Mesendoderm (in vitro differentiated cells): ENCODE data around the gene ANXA10.
"Not testable (repeated sequence)": the region's sequence is repeated elsewhere in the genome, so short reads cannot be mapped to it uniquely, and the experiment has no call there.

ENCODE experiments used
- DNase-seq: peaks from one replicate; pipeline ENCODE4 v3.0.0; 2013
- H2AK5ac ChIP-seq: 2 replicates; pipeline ENCODE4 v1.6.1; 2013; ENCODE audit warnings: low read length, inconsistent platforms
- H2BK120ac ChIP-seq: 2 replicates; pipeline ENCODE4 v1.6.1; 2013; ENCODE audit warnings: low read depth, mild to moderate bottlenecking, low read length, moderate library complexity, mixed read lengths
- H2BK15ac ChIP-seq: replicated peaks from 2 replicates; pipeline ENCODE4 v1.6.1; 2013; ENCODE audit warnings: low read depth, mild to moderate bottlenecking, moderate library complexity
- H2BK5ac ChIP-seq: 2 replicates; pipeline ENCODE4 v1.6.1; 2013; ENCODE audit warnings: low read length, inconsistent platforms
- H3K18ac ChIP-seq: 2 replicates; pipeline ENCODE4 v1.6.1; 2013; ENCODE audit warnings: mild to moderate bottlenecking, low read length, mixed read lengths
- H3K23ac ChIP-seq: one replicate; pipeline ENCODE4 v1.6.1; 2013; ENCODE audit warnings: low read length
- H3K27ac ChIP-seq: 2 replicates; pipeline ENCODE4 v1.5.1; 2013; ENCODE audit warnings: low read depth, mild to moderate bottlenecking, inconsistent platforms, low read length, moderate library complexity
- H3K27me3 ChIP-seq: 2 replicates; pipeline ENCODE4 v1.6.1; 2013; ENCODE audit warnings: low read length, control low read depth, mild to moderate bottlenecking, inconsistent platforms; ENCODE audit not compliant: insufficient read depth, poor library complexity
- H3K36me3 ChIP-seq: 2 replicates; pipeline ENCODE4 v1.6.1; 2013; ENCODE audit warnings: low read length, inconsistent platforms; ENCODE audit not compliant: control insufficient read depth, insufficient read depth
- H3K4ac ChIP-seq: one replicate; pipeline ENCODE4 v1.6.1; 2013; ENCODE audit warnings: low read depth, mild to moderate bottlenecking, low read length, moderate library complexity
- H3K4me1 ChIP-seq: 2 replicates; pipeline ENCODE4 v1.6.1; 2013; ENCODE audit warnings: low read depth, low read length, inconsistent platforms; ENCODE audit not compliant: control insufficient read depth
- H3K4me2 ChIP-seq: 2 replicates; pipeline ENCODE4 v1.6.1; 2013; ENCODE audit warnings: low read length
- H3K4me3 ChIP-seq: 2 replicates; pipeline ENCODE4 v1.5.1; 2013; ENCODE audit warnings: mild to moderate bottlenecking, low read length
- H3K56ac ChIP-seq: one replicate; pipeline ENCODE4 v1.6.1; 2013; ENCODE audit warnings: low read length
- H3K79me1 ChIP-seq: 2 replicates; pipeline ENCODE4 v1.6.1; 2013; ENCODE audit warnings: low read length, inconsistent platforms
- H3K79me2 ChIP-seq: 2 replicates; pipeline ENCODE4 v1.6.1; 2013; ENCODE audit warnings: mild to moderate bottlenecking, low read length; ENCODE audit not compliant: control insufficient read depth, insufficient read depth
- H3K9ac ChIP-seq: 2 replicates; pipeline ENCODE4 v1.6.1; 2013; ENCODE audit warnings: low read length, inconsistent platforms
- H4K5ac ChIP-seq: one replicate; pipeline ENCODE4 v1.6.1; 2013; ENCODE audit warnings: low read length
- H4K8ac ChIP-seq: one replicate; pipeline ENCODE4 v1.6.1; 2013; ENCODE audit warnings: low read depth, mild to moderate bottlenecking, control low read depth, low read length, moderate library complexity
- WGBS: extraction: QIAGEN DNeasy Blood & Tissue Kit; methylation state at CpG from one replicate; pipeline ENCODE4 v1.1.7; 2013; ENCODE audit warnings: low lambda C conversion rate, missing lambda C conversion rate; ENCODE audit not compliant: insufficient coverage; ENCODE audit errors: extremely low coverage; 5-methylcytosine and 5-hydroxymethylcytosine counted together

ANXA10 gene

GRCh38 chr4:168101026-168101425, 8.7 kb downstream of the ANXA10 start:
- Histone ChIP-seq H3K9ac (no peak overlapping the region), H3K18ac (no peak overlapping the region), H4K5ac (no peak overlapping the region), H3K27ac (no peak overlapping the region), H3K4me3 (no peak overlapping the region), H3K79me1 (no peaks in the 10 kb centered on the region), H2BK120ac (no peak overlapping the region), H3K23ac (no peak overlapping the region), H3K4me2 (no peak overlapping the region), H3K4ac (no peak overlapping the region), H4K8ac (no peak overlapping the region), H3K36me3 (no peaks in the 10 kb centered on the region), H3K27me3 (no peaks in the 10 kb centered on the region), H2BK5ac (no peak overlapping the region), H3K79me2 (no peaks in the 10 kb centered on the region), H3K4me1 (no peaks in the 10 kb centered on the region), H3K56ac (no peak overlapping the region), H2AK5ac (no peak overlapping the region), H2BK15ac (no peak overlapping the region)
- DNase-seq = no peak
- no CpG with 5 or more reads among the region's 1 CpG for WGBS

GRCh38 chr4:168102403-168102802, 10.1 kb downstream of the ANXA10 start:
- no peaks in the 10 kb centered on the region for H3K36me3 ChIP-seq

GRCh38 chr4:168109527-168109926, 17.2 kb downstream of the ANXA10 start:
- H3K4me3 ChIP-seq = no peak overlapping the region
- H3K4me1 ChIP-seq = no peaks in the 10 kb centered on the region
- no peak overlapping the region for H3K4ac ChIP-seq
- H3K79me2 ChIP-seq = no peaks in the 10 kb centered on the region
- H2BK15ac ChIP-seq = no peak overlapping the region
- no peaks in the 10 kb centered on the region for H3K79me1 ChIP-seq
- no peak overlapping the region for H2BK5ac ChIP-seq
- no peak overlapping the region for H3K27ac ChIP-seq
- H3K9ac ChIP-seq = no peak overlapping the region
- H3K27me3 ChIP-seq = no peaks in the 10 kb centered on the region
- H3K23ac ChIP-seq = no peak overlapping the region
- H2AK5ac ChIP-seq = no peak overlapping the region
- no peak for DNase-seq
- no peak overlapping the region for H2BK120ac ChIP-seq
- H4K8ac ChIP-seq = no peak overlapping the region
- no peak overlapping the region for H3K56ac ChIP-seq
- no peak overlapping the region for H3K4me2 ChIP-seq
- no peak overlapping the region for H3K18ac ChIP-seq
- no peak overlapping the region for H4K5ac ChIP-seq
- H3K36me3 ChIP-seq = no peaks in the 10 kb centered on the region

More at GRCh38 chr4:168102403-168102802, 10.1 kb downstream of the ANXA10 start:
- H3K79me1 ChIP-seq = no peaks in the 10 kb centered on the region
- H3K9ac ChIP-seq = no peak overlapping the region
- H3K27ac ChIP-seq = no peak overlapping the region
- no peak overlapping the region for H3K56ac ChIP-seq
- no peak overlapping the region for H3K18ac ChIP-seq
- no peaks in the 10 kb centered on the region for H3K79me2 ChIP-seq
- no peak overlapping the region for H2BK120ac ChIP-seq
- no peak overlapping the region for H4K8ac ChIP-seq
- no peak for DNase-seq
- WGBS = no CpG with 5 or more reads among the region's 3 CpGs
- H2AK5ac ChIP-seq = no peak overlapping the region
- no peak overlapping the region for H3K4me2 ChIP-seq
- H4K5ac ChIP-seq = no peak overlapping the region
- H2BK15ac ChIP-seq = no peak overlapping the region
- H3K23ac ChIP-seq = no peak overlapping the region
- H3K4ac ChIP-seq = no peak overlapping the region
- no peaks in the 10 kb centered on the region for H3K4me1 ChIP-seq
- no peak overlapping the region for H2BK5ac ChIP-seq
- no peak overlapping the region for H3K4me3 ChIP-seq
- no peaks in the 10 kb centered on the region for H3K27me3 ChIP-seq

GRCh38 chr4:168113059-168113458, 20.7 kb downstream of the ANXA10 start:
- H3K4me2 ChIP-seq, H2BK5ac ChIP-seq, H2BK120ac ChIP-seq, H2BK15ac ChIP-seq, H3K9ac ChIP-seq, H3K4ac ChIP-seq, H3K23ac ChIP-seq, H2AK5ac ChIP-seq, H3K36me3 ChIP-seq, H3K18ac ChIP-seq, H3K56ac ChIP-seq, DNase-seq, H3K4me1 ChIP-seq, H3K79me1 ChIP-seq, H4K8ac ChIP-seq, H3K79me2 ChIP-seq, H4K5ac ChIP-seq, H3K27ac ChIP-seq, H3K27me3 ChIP-seq, H3K4me3 ChIP-seq: not testable (repeated sequence)
- no CpG with 5 or more reads among the region's 1 CpG for WGBS

- Histone ChIP-seq H3K36me3 (no peaks in the 10 kb centered on the region), H4K8ac (no peak overlapping the region), H4K5ac (no peak overlapping the region), H3K4me1 (no peaks in the 10 kb centered on the region), H2BK15ac (no peak overlapping the region), H3K23ac (no peak overlapping the region), H3K27me3 (no peaks in the 10 kb centered on the region), H3K4me3 (no peak overlapping the region), H3K27ac (no peak overlapping the region), H3K18ac (no peak overlapping the region), H3K4ac (no peak overlapping the region), H3K9ac (no peak overlapping the region), H2AK5ac (no peak overlapping the region), H3K79me1 (no peaks in the 10 kb centered on the region), H3K56ac (no peak overlapping the region), H3K4me2 (no peak overlapping the region), H2BK5ac (no peak overlapping the region), H3K79me2 (no peaks in the 10 kb centered on the region), H2BK120ac (no peak overlapping the region)
- WGBS = no CpG with 5 or more reads among the region's 1 CpG
- DNase-seq = no peak
These were observed 25.8 kb downstream of the ANXA10 start for GRCh38 chr4:168118116-168118655.

- H3K4me3 ChIP-seq = no peak overlapping the region
- H3K4me1 ChIP-seq = no peaks in the 10 kb centered on the region
- WGBS = no CpG with 5 or more reads among the region's 1 CpG
- no peak overlapping the region for H4K8ac ChIP-seq
- no peak for DNase-seq
- no peak overlapping the region for H3K56ac ChIP-seq
- H3K23ac ChIP-seq = no peak overlapping the region
- H2AK5ac ChIP-seq = no peak overlapping the region
- H3K18ac ChIP-seq = no peak overlapping the region
- H2BK5ac ChIP-seq = no peak overlapping the region
- H3K4me2 ChIP-seq = no peak overlapping the region
- H3K79me2 ChIP-seq = no peaks in the 10 kb centered on the region
- no peaks in the 10 kb centered on the region for H3K79me1 ChIP-seq
- no peak overlapping the region for H4K5ac ChIP-seq
- H3K9ac ChIP-seq = no peak overlapping the region
- H2BK15ac ChIP-seq = no peak overlapping the region
- no peaks in the 10 kb centered on the region for H3K27me3 ChIP-seq
- no peak overlapping the region for H3K27ac ChIP-seq
- no peak overlapping the region for H3K4ac ChIP-seq
- H3K36me3 ChIP-seq = no peaks in the 10 kb centered on the region
- H2BK120ac ChIP-seq = no peak overlapping the region
These were observed 26.8 kb downstream of the ANXA10 start for GRCh38 chr4:168119100-168119499.
